ENCODE results near the gene PKP4.
A peak's percentile ranks its signal among the peaks of the same experiment; 100 is the strongest.

PKP4 gene

GRCh38 chr2:158726911-158727592 lies 270.3 kb downstream of the PKP4 start:
- no peak overlapping the region for H3K4me3 ChIP-seq (ENCODE audit: low read length)
- no peak for DNase-seq (ENCODE audit: low read depth)
- TF ChIP-seq, protein P1, sequence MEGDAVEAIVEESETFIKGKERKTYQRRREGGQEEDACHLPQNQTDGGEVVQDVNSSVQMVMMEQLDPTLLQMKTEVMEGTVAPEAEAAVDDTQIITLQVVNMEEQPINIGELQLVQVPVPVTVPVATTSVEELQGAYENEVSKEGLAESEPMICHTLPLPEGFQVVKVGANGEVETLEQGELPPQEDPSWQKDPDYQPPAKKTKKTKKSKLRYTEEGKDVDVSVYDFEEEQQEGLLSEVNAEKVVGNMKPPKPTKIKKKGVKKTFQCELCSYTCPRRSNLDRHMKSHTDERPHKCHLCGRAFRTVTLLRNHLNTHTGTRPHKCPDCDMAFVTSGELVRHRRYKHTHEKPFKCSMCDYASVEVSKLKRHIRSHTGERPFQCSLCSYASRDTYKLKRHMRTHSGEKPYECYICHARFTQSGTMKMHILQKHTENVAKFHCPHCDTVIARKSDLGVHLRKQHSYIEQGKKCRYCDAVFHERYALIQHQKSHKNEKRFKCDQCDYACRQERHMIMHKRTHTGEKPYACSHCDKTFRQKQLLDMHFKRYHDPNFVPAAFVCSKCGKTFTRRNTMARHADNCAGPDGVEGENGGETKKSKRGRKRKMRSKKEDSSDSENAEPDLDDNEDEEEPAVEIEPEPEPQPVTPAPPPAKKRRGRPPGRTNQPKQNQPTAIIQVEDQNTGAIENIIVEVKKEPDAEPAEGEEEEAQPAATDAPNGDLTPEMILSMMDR (IDR thresholded peaks at IDR 0.05; ENCODE audit: insufficient read depth, low read depth, low read length, missing control alignments), result no peak

DNA sequence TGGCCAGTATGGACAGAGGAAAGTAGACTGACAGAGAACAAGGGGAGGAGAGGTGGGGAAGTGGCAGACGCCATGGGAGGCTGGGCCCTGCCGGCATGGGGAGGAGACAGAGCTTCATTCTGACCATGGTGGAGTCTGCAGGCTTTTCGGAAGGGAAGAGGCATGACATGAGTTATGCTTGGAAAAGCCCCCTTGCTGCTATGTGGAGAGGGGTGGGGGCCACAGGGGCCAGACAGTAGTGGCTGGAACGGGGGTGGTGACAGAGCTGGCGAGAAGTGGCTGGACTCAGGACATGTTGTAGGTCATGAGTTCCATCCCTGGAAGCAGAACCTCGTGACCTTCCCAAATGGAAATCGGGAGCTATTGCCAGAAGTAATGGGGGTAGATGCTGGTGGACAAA lies 271.7 kb downstream of the PKP4 start:
- TF ChIP-seq, protein P1 (IDR thresholded peaks at IDR 0.05; ENCODE audit: insufficient read depth, low read depth, low read length, missing control alignments), result no peak
- no peak for DNase-seq (ENCODE audit: low read depth)
- H3K4me3 ChIP-seq (ENCODE audit: low read length), result no peak overlapping the region

GRCh38 chr2:158729451-158729850 lies 272.7 kb downstream of the PKP4 start:
- no peak overlapping the region for H3K4me3 ChIP-seq (ENCODE audit: low read length)
- TF ChIP-seq, protein P1 (IDR thresholded peaks at IDR 0.05; ENCODE audit: insufficient read depth, low read depth, low read length, missing control alignments), result no peak
- no peak for DNase-seq (ENCODE audit: low read depth)

GRCh38 chr2:158729873-158730620 lies 273.3 kb downstream of the PKP4 start:
- no peak overlapping the region for H3K4me3 ChIP-seq (ENCODE audit: low read length)
- no peak for DNase-seq (ENCODE audit: low read depth)

DNA sequence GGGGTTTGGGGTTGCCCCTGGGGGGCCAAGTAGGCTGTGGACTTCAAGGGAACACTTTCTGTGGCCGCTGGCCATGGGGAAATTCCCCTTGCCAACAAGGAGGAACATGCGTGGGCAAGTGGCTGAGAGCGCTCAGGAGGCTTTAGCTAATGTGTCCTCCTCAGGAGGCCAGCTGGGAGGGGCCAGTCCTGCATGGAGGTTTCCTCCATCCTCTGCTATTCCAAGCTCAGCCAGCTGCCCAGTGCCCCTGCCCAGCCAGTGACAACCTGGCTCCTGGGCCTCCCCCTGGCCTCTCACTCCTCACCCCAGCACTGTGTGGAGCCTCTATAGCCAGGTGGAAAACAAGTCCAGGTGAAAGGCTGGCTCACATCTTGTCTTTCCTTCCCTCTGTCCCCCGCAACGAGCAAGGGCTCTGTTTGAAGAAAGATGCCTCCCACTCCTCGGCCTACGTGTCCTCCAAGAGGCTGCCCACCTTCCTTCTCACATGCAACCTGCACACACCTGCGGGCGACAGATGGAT lies 273.9 kb downstream of the PKP4 start:
- TF ChIP-seq, protein P1 (IDR thresholded peaks at IDR 0.05; ENCODE audit: insufficient read depth, low read depth, low read length, missing control alignments), result no peak
- no peak overlapping the region for H3K4me3 ChIP-seq (ENCODE audit: low read length)
- peak; percentile 67 for DNase-seq (ENCODE audit: low read depth)

More at GRCh38 chr2:158729873-158730620, 273.3 kb downstream of the PKP4 start:
- TF ChIP-seq, protein P1 (IDR thresholded peaks at IDR 0.05; ENCODE audit: insufficient read depth, low read depth, low read length, missing control alignments), result no peak

GRCh38 chr2:158731386-158731785 lies 274.6 kb downstream of the PKP4 start:
- TF ChIP-seq, protein P1 (IDR thresholded peaks at IDR 0.05; ENCODE audit: insufficient read depth, low read depth, low read length, missing control alignments), result no peak
- no peak overlapping the region for H3K4me3 ChIP-seq (ENCODE audit: low read length)
- no peak for DNase-seq (ENCODE audit: low read depth)

Data from epithelial cell of esophagus (primary cell).